Neutrophil (primary cell): ENCODE measurements around the gene OR13C8.
"Not testable (repeated sequence)": the region's sequence is repeated elsewhere in the genome, so short reads cannot be mapped to it uniquely, and the experiment has no call there.

ENCODE experiments used
- H3K27ac ChIP-seq: fragments of 200-600 bp; sonication (generic); 2 replicates; pipeline ENCODE4 v1.5.1; 2016; ENCODE audit warnings: mild to moderate bottlenecking, moderate library complexity
- H3K27me3 ChIP-seq: fragments of 200-600 bp; sonication (generic); 2 replicates; pipeline ENCODE4 v1.6.0; 2016; ENCODE audit warnings: mild to moderate bottlenecking
- H3K36me3 ChIP-seq: fragments of 200-600 bp; sonication (generic); 2 replicates; pipeline ENCODE4 v1.5.1; 2017
- H3K4me1 ChIP-seq, 2 experiments: fragments of 200-600 bp in 1 of 2; sonication (generic) in 1 of 2; 1 replicate in 1 of 2; 2 replicates in 1 of 2; pipeline versions ENCODE4 v1.5.1 to v1.6.1; 2013 to 2016; ENCODE audit warnings: low read depth in 1 of 2, low read length in 1 of 2, mild to moderate bottlenecking in 1 of 2, moderate library complexity in 1 of 2; ENCODE audit not compliant: control insufficient read depth in 1 of 2, insufficient read depth in 1 of 2
- H3K4me3 ChIP-seq, 2 experiments: fragments of 200-600 bp in 1 of 2; sonication (generic) in 1 of 2; 1 replicate in 1 of 2; 2 replicates in 1 of 2; pipeline ENCODE4 v1.5.1; 2013 to 2016; ENCODE audit warnings: low read depth in 1 of 2, low read length in 1 of 2, mild to moderate bottlenecking in 1 of 2, moderate library complexity in 1 of 2
- H3K9me3 ChIP-seq: fragments of 200-600 bp; sonication (generic); 2 replicates; pipeline ENCODE4 v1.5.1; 2016
- TF ChIP-seq, protein P1 (sequence below): fragments of 200-600 bp; sonication (generic); IDR thresholded peaks from 2 replicates; pipeline ENCODE4 v1.5.1; 2016; ENCODE audit warnings: antibody characterized with exemption

Gene OR13C8

GRCh38 chr9:104604801-104605200 is 35.8 kb downstream of the OR13C8 start:
- TF ChIP-seq, protein P1, sequence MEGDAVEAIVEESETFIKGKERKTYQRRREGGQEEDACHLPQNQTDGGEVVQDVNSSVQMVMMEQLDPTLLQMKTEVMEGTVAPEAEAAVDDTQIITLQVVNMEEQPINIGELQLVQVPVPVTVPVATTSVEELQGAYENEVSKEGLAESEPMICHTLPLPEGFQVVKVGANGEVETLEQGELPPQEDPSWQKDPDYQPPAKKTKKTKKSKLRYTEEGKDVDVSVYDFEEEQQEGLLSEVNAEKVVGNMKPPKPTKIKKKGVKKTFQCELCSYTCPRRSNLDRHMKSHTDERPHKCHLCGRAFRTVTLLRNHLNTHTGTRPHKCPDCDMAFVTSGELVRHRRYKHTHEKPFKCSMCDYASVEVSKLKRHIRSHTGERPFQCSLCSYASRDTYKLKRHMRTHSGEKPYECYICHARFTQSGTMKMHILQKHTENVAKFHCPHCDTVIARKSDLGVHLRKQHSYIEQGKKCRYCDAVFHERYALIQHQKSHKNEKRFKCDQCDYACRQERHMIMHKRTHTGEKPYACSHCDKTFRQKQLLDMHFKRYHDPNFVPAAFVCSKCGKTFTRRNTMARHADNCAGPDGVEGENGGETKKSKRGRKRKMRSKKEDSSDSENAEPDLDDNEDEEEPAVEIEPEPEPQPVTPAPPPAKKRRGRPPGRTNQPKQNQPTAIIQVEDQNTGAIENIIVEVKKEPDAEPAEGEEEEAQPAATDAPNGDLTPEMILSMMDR: no peak
- no peaks in the 10 kb centered on the region for H3K9me3 ChIP-seq

GRCh38 chr9:104605527-104605926 is 36.6 kb downstream of the OR13C8 start, which contains the start of gene OR13C2:
OR13C2 (minus strand) TSS chr9:104605627; CDS start chr9:104605627, 0 bp downstream.
- not testable (repeated sequence) for H3K27ac ChIP-seq, H3K9me3 ChIP-seq, H3K27me3 ChIP-seq

More at GRCh38 chr9:104604801-104605200, 35.8 kb downstream of the OR13C8 start:
- no peaks in the 10 kb centered on the region for H3K36me3 ChIP-seq
- no peak overlapping the region for H3K4me3 ChIP-seq
- H3K27me3 ChIP-seq: no peaks in the 10 kb centered on the region
- no peaks in the 10 kb centered on the region for H3K4me1 ChIP-seq
- no peak overlapping the region for H3K27ac ChIP-seq

DNA sequence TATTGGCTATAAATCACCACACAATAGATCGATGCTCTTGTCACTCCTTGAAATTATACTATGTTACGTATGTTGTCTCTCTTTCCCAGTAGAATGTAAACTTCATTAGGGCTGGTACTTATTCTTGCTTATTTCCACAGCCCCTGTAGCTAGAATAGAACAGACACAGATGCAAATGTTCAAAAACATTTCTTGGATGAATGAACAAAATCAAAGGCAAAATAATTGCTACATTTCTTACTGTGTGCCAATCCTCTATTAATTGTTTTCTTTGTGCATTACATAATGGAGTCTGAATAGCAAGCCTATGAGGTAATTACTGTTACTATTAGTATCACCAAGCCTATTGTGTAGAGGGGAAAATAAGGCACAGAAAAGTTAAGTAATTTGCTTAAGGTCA is 37.2 kb downstream of the OR13C8 start:
- Histone ChIP-seq H3K27me3 (no peaks in the 10 kb centered on the region), H3K27ac (no peak overlapping the region), H3K36me3 (no peaks in the 10 kb centered on the region), H3K4me1 (no peaks in the 10 kb centered on the region), H3K9me3 (no peaks in the 10 kb centered on the region), H3K4me3 (no peak overlapping the region)
- TF ChIP-seq, protein P1: no peak

More at GRCh38 chr9:104605527-104605926, 36.6 kb downstream of the OR13C8 start, which contains the start of gene OR13C2:
- H3K4me3 ChIP-seq, H3K4me1 ChIP-seq, H3K36me3 ChIP-seq: not testable (repeated sequence)

DNA sequence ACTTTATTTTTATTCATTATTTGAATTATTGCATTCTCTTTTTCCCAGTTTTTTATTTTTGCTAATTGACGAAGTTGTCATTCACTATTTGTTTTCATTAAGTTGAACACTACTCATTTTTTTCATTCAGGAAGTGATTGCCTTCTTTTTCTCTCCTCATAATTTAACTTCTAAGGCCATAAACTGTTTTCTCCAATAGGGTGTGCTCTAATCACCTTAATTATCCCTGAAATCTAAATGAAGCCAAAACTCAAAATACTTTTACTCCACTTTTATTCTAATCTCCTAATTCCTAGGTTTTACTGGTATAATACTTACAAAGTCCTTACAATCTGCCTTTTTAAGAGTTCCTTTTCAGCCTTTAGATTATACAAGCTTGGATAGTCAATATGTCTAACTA is 39.4 kb downstream of the OR13C8 start:
- H3K27ac ChIP-seq: no peak overlapping the region
- TF ChIP-seq, protein P1: no peak

DNA sequence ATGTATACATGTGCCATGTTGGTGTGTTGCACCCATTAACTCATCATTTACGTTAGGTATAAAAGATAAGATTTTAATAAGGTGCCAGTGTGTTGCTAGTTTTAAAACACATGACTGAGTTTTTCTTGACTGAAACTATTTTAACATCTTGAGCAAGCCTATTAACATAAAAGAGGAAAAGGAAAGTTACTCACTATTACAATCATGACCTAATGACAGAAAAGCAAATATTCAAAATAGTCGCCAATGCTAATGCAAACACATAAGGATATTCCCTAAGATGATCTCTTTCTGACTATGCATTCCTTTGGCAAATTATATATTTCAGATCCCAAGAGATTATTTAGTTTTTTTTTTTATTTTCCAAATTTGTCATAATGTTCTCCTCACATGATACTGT is 42.2 kb downstream of the OR13C8 start:
- H3K4me1 ChIP-seq: no peaks in the 10 kb centered on the region
- no peaks in the 10 kb centered on the region for H3K27me3 ChIP-seq
- H3K9me3 ChIP-seq: no peaks in the 10 kb centered on the region
- H3K4me3 ChIP-seq: no peak overlapping the region
- no peak overlapping the region for H3K27ac ChIP-seq
- H3K36me3 ChIP-seq: no peaks in the 10 kb centered on the region
- TF ChIP-seq, protein P1: no peak

More for the DNA sequence above, 39.4 kb downstream of the OR13C8 start:
- Histone ChIP-seq H3K4me3 (no peak overlapping the region), H3K9me3 (no peaks in the 10 kb centered on the region), H3K4me1 (no peaks in the 10 kb centered on the region), H3K27me3 (no peaks in the 10 kb centered on the region), H3K36me3 (no peaks in the 10 kb centered on the region)

DNA sequence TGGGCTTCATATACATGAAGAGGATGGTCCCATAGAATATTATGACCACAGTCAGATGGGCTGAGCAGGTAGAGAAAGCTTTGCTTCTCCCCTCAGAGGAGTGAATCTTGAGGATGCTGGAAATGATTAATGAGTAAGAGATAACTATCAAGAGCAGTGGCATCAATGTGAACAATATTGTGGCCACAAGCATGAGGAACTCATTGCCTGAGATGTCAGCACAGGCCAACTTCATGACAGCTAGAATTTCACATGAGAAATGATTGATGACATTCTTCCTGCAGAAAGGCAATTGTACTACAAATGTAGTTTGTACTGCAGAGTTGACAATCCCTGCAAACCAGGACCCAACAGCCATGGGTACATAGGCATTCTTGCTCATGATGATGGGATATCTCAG is 48.5 kb downstream of the OR13C8 start:
- no peaks in the 10 kb centered on the region for H3K4me1 ChIP-seq
- H3K27ac ChIP-seq: no peak overlapping the region
- no peaks in the 10 kb centered on the region for H3K27me3 ChIP-seq
- H3K4me3 ChIP-seq: no peak overlapping the region
- no peaks in the 10 kb centered on the region for H3K9me3 ChIP-seq
- H3K36me3 ChIP-seq: no peaks in the 10 kb centered on the region
- TF ChIP-seq, protein P1: no peak
